ENCODE results near the gene OSBPL1A.

The OSBPL1A gene

GRCh38 chr18:24342347-24342746 is 55.3 kb downstream of the OSBPL1A start:
- H3K36me3 ChIP-seq (replicated peaks; ENCODE audit: low read depth, low read length), result no peaks in the 10 kb centered on the region
- TF ChIP-seq EZH2phosphoT487 (IDR thresholded peaks at IDR 0.05; ENCODE audit: low read depth), result no peak
- no peak for TF ChIP-seq CTCF (IDR thresholded peaks at IDR 0.05; ENCODE audit: low read depth, low read length)
- no peak overlapping the region for H3K27ac ChIP-seq (ENCODE audit: low read length)
- H3K4me2 ChIP-seq (ENCODE audit: low read length), result no peak overlapping the region
- no peak overlapping the region for H2AFZ ChIP-seq (ENCODE audit: low read depth, low read length)
- no peak overlapping the region for H3K4me3 ChIP-seq (ENCODE audit: low read length)
- H3K9me3 ChIP-seq (ENCODE audit: insufficient read depth, low read length), result no peaks in the 10 kb centered on the region
- no peaks in the 10 kb centered on the region for H3K27me3 ChIP-seq (ENCODE audit: low read depth, low read length)
- peaks cover 5% of the 10 kb centered on the region; the same call in 1 of the 2 replicates for H3K4me1 ChIP-seq (ENCODE audit: low read length)
- H3K9ac ChIP-seq (ENCODE audit: low read length), result no peak overlapping the region
- no peaks in the 10 kb centered on the region for H4K20me1 ChIP-seq (ENCODE audit: insufficient read depth, low read length)
- no peaks in the 10 kb centered on the region for H3K79me2 ChIP-seq (ENCODE audit: low read length)

- H2AFZ ChIP-seq (ENCODE audit: low read depth, low read length), result no peak overlapping the region
These were observed 56.3 kb downstream of the OSBPL1A start for GRCh38 chr18:24341361-24341760.

GRCh38 chr18:24333084-24333483 is 64.5 kb downstream of the OSBPL1A start:
- Histone ChIP-seq H3K36me3 (replicated peaks; ENCODE audit: low read depth, low read length) (no peaks in the 10 kb centered on the region), H3K27me3 (ENCODE audit: low read depth, low read length) (no peaks in the 10 kb centered on the region), H3K9ac (ENCODE audit: low read length) (no peak overlapping the region), H3K9me3 (ENCODE audit: insufficient read depth, low read length) (no peaks in the 10 kb centered on the region), H3K4me2 (ENCODE audit: low read length) (no peak overlapping the region), H3K4me3 (ENCODE audit: low read length) (no peak overlapping the region), H3K27ac (ENCODE audit: low read length) (no peak overlapping the region), H2AFZ (ENCODE audit: low read depth, low read length) (no peak overlapping the region), H3K79me2 (ENCODE audit: low read length) (no peaks in the 10 kb centered on the region), H3K4me1 (ENCODE audit: low read length) (peaks cover 4% of the 10 kb centered on the region), H4K20me1 (ENCODE audit: insufficient read depth, low read length) (no peaks in the 10 kb centered on the region)
- TF ChIP-seq CTCF (IDR thresholded peaks at IDR 0.05; ENCODE audit: low read depth, low read length), result no peak
- TF ChIP-seq EZH2phosphoT487 (IDR thresholded peaks at IDR 0.05; ENCODE audit: low read depth), result no peak

More at GRCh38 chr18:24341361-24341760, 56.3 kb downstream of the OSBPL1A start:
- H3K79me2 ChIP-seq (ENCODE audit: low read length), result no peaks in the 10 kb centered on the region
- no peak overlapping the region for H3K27ac ChIP-seq (ENCODE audit: low read length)
- H3K36me3 ChIP-seq (replicated peaks; ENCODE audit: low read depth, low read length), result no peaks in the 10 kb centered on the region
- no peak overlapping the region for H3K4me2 ChIP-seq (ENCODE audit: low read length)
- H3K4me1 ChIP-seq (ENCODE audit: low read length), result peaks cover 4% of the 10 kb centered on the region; the same call in 1 of the 2 replicates
- TF ChIP-seq CTCF (IDR thresholded peaks at IDR 0.05; ENCODE audit: low read depth, low read length), result no peak
- TF ChIP-seq EZH2phosphoT487 (IDR thresholded peaks at IDR 0.05; ENCODE audit: low read depth), result no peak
- no peaks in the 10 kb centered on the region for H3K27me3 ChIP-seq (ENCODE audit: low read depth, low read length)
- H3K4me3 ChIP-seq (ENCODE audit: low read length), result no peak overlapping the region
- H4K20me1 ChIP-seq (ENCODE audit: insufficient read depth, low read length), result no peaks in the 10 kb centered on the region
- no peak overlapping the region for H3K9ac ChIP-seq (ENCODE audit: low read length)
- no peaks in the 10 kb centered on the region for H3K9me3 ChIP-seq (ENCODE audit: insufficient read depth, low read length)

- Histone ChIP-seq H3K27me3 (ENCODE audit: low read depth, low read length) (no peaks in the 10 kb centered on the region), H4K20me1 (ENCODE audit: insufficient read depth, low read length) (no peaks in the 10 kb centered on the region), H3K79me2 (ENCODE audit: low read length) (no peaks in the 10 kb centered on the region), H3K9ac (ENCODE audit: low read length) (no peak overlapping the region), H3K4me2 (ENCODE audit: low read length) (no peak overlapping the region), H3K27ac (ENCODE audit: low read length) (no peak overlapping the region), H3K4me3 (ENCODE audit: low read length) (no peak overlapping the region), H2AFZ (ENCODE audit: low read depth, low read length) (no peak overlapping the region), H3K36me3 (replicated peaks; ENCODE audit: low read depth, low read length) (no peaks in the 10 kb centered on the region), H3K9me3 (ENCODE audit: insufficient read depth, low read length) (no peaks in the 10 kb centered on the region), H3K4me1 (ENCODE audit: low read length) (peaks cover 4% of the 10 kb centered on the region)
- no peak for TF ChIP-seq EZH2phosphoT487 (IDR thresholded peaks at IDR 0.05; ENCODE audit: low read depth)
- TF ChIP-seq CTCF (IDR thresholded peaks at IDR 0.05; ENCODE audit: low read depth, low read length), result no peak
These were observed 71.4 kb downstream of the OSBPL1A start for GRCh38 chr18:24326211-24326610.

All from OCI-LY3 (cell line).